Retinal pigment epithelial cell (primary cell): ENCODE results near the gene EHF.

ENCODE experiments used
- DNase-seq: peaks from one replicate; pipeline ENCODE4 v3.0.0-alpha.2; 2010; ENCODE audit warnings: low read depth
- H3K4me3 ChIP-seq: 2 replicates; pipeline ENCODE4 v1.5.1; 2011; ENCODE audit warnings: mild to moderate bottlenecking, low read length, control low read depth, moderate library complexity
- TF ChIP-seq, protein P1 (sequence below): conservative IDR thresholded peaks from 2 replicates; pipeline ENCODE4 v1.5.1; 2011; ENCODE audit warnings: low read depth, low read length, control low read depth, inconsistent platforms

Gene EHF

DNA sequence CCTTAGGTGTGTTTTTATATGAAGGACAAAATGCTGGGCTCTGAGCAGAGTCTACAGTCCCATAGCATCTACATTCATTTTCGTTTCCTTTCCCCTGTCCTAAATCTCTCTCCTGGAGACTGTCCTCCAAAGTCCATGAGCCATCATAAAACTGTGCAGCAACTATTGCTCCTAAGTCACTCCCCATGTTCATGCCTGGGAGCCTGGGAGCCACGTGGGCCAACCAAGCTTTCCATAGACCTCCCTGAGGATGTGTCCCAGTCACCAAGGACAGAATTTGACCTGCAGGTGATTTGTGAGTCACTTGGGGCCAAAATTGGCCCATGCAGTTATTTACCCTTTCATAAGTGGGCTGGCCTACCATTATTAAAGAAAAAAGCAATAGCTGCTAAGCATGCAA is 28.7 kb downstream of the EHF start:
- no peak for DNase-seq
- H3K4me3 ChIP-seq = no peak overlapping the region
- TF ChIP-seq, protein P1, sequence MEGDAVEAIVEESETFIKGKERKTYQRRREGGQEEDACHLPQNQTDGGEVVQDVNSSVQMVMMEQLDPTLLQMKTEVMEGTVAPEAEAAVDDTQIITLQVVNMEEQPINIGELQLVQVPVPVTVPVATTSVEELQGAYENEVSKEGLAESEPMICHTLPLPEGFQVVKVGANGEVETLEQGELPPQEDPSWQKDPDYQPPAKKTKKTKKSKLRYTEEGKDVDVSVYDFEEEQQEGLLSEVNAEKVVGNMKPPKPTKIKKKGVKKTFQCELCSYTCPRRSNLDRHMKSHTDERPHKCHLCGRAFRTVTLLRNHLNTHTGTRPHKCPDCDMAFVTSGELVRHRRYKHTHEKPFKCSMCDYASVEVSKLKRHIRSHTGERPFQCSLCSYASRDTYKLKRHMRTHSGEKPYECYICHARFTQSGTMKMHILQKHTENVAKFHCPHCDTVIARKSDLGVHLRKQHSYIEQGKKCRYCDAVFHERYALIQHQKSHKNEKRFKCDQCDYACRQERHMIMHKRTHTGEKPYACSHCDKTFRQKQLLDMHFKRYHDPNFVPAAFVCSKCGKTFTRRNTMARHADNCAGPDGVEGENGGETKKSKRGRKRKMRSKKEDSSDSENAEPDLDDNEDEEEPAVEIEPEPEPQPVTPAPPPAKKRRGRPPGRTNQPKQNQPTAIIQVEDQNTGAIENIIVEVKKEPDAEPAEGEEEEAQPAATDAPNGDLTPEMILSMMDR = no peak

DNA sequence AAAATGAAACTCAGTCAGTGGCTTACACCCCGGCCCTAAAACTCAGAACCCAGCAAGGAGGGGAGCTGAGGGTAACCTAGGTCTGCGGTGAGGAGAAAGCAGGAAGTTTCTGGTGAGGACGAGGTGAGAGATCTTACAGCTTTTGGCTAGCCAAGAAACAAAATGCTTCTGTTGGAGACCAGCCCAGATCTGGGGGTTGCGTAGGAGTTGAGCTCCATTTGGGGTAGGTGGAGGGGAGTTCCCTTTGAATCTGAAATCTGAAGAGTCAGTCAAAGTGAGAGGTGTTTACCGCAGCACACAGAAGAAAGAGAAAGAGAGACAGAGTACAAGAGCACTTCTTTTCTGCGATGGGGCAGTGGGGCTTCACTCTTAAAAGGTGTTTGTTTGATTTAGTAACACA is 29.6 kb downstream of the EHF start:
- TF ChIP-seq, protein P1 = no peak
- no peak for DNase-seq
- H3K4me3 ChIP-seq = no peak overlapping the region

DNA sequence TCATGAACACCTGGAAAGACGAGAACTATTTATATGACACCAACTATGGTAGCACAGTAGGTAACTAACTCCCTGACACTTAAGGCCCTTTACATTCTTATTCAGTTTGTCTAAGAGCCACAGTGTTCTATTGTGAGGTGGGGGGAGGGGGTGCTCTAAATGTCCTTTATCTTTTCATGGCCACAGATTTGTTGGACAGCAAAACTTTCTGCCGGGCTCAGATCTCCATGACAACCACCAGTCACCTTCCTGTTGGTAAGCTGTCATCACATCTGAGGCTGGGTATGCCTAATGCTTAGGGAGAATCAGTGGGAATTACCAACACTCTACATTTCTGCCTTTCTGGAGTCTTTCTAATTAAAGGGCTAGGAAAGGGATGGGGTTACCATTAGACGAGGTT is 30.7 kb downstream of the EHF start:
- no peak overlapping the region for H3K4me3 ChIP-seq
- TF ChIP-seq, protein P1 = no peak
- no peak for DNase-seq

DNA sequence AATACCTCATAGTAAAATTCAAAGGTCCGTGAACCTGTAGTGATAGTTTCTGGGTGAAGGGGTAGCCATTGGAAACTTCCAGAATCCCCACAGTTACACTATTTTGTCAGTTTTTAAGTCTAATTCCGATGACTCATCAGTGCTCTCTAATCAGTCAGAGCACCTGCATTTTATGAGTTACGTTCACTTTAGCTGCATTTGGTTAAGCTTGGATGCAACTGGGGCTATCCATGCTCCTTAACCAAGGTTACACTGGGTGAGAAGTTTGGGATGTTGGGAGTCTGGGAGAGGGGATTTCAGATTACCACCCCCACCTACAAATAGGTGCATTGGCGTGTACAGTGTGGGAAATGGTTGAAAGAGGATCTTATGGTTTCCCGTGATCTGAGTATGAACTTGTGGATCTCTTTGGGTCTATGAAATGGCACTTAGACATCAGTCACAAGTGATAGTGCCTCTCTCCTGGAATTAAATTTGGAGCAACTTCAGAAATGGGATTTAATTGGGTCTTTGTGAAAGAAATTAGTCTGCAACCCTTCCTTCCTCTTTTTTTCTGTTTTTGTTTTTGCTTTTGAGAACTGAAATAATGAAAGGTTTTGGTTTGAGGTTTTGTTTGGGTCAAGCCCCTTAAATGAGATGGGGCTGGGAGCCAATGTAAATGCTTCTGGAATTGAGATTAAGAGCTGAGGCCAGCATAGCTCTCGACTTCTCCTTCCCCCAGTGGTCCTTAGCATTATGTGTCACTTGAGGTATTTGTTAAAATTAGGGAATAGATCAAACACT is 31.5 kb downstream of the EHF start:
- no peak overlapping the region for H3K4me3 ChIP-seq
- DNase-seq = no peak
- TF ChIP-seq, protein P1 = no peak

DNA sequence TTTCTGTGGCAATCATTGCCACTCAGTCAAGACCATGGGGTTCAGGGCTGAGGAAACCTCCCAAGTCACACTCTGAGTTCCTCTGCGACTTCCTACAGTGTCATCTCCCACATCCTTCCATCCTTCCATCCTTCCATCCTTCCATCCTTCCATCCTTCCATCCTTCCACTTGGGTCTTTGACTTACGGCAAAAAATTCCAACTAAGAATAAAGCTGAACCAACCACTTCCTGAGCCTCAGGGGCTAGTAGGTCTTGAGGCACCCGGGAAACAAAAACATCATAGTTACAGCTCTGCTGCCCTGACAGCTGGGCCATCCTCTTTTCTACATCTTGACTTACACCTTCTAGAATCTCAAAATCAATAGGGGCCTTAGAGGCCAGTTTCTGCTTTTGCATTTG is 32.1 kb downstream of the EHF start:
- TF ChIP-seq, protein P1 = no peak
- no peak for DNase-seq

DNA sequence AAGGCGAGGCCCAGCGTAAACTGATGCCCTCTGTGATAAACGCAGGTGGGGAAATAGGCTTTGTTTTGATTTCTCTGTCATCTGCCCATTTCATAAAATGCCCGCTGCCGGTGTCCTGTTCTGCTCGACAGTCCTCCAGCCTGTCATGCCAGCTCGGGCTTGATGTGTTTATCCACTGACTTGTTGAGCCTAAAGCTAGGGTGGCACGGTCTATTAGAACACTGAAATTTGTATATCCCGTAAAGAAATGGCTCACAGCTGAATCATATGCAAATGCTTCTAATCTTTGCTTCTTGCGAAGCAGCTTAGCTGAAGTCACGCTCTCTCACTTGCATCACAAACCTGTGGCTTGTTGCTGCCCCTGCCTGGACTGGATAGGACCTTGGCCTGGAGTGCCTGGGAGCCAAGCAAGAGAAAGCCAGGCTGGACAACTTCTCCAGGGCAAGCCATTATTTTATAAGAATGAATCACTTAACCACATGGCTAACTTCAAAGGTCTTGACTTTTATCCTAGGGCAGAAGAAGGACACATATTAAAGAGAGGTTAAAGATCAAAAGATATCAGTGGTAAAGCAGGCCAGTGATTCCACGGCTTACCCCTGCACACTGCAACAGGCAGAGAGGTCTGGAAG is 33.1 kb downstream of the EHF start:
- peak; percentile 99 for DNase-seq
- TF ChIP-seq, protein P1 = peak; percentile 21
- no peak overlapping the region for H3K4me3 ChIP-seq

More for the DNA sequence above, 32.1 kb downstream of the EHF start:
- H3K4me3 ChIP-seq = no peak overlapping the region
